22Rv1 (cell line): Measurements from ENCODE around the gene PARP8.

ENCODE experiments used
- ZFX ChIP-seq: fragments of 450-650 bp; IDR thresholded peaks from 2 replicates; pipeline ENCODE4 v1.6.1; 2017; ENCODE audit warnings: antibody characterized with exemption, borderline replicate concordance
- TF ChIP-seq, protein P1 (sequence below): fragments of 450-650 bp; IDR thresholded peaks from 2 replicates; pipeline ENCODE4 v1.5.1; 2017; ENCODE audit warnings: mild to moderate bottlenecking

DNA sequence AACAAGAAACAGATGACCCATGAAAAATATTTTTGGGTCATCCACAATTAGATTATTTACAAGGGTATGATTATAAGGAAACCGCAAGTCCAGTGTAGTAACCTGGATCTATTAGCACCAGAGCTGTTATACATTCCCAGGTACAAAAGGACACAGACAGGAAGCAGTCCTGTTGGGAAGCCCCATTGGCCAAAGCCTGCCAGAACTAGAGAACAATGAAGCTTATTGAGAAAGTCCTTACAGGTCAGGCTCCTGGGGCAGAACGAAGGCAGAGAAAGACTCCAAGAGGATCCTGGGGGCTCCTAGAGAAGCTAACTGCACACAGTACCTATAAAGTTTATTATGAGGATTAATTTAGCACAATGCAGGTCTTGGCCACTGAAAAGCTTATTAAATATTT is 169.9 kb downstream of the PARP8 start:
- TF ChIP-seq, protein P1, sequence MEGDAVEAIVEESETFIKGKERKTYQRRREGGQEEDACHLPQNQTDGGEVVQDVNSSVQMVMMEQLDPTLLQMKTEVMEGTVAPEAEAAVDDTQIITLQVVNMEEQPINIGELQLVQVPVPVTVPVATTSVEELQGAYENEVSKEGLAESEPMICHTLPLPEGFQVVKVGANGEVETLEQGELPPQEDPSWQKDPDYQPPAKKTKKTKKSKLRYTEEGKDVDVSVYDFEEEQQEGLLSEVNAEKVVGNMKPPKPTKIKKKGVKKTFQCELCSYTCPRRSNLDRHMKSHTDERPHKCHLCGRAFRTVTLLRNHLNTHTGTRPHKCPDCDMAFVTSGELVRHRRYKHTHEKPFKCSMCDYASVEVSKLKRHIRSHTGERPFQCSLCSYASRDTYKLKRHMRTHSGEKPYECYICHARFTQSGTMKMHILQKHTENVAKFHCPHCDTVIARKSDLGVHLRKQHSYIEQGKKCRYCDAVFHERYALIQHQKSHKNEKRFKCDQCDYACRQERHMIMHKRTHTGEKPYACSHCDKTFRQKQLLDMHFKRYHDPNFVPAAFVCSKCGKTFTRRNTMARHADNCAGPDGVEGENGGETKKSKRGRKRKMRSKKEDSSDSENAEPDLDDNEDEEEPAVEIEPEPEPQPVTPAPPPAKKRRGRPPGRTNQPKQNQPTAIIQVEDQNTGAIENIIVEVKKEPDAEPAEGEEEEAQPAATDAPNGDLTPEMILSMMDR = no peak
- TF ChIP-seq ZFX = no peak
